ENCODE data around the gene ADRM1. TPM values are rescaled to one million over a fixed set of nuclear protein-coding genes. Genes with fewer than 3 reads are reported as not detected.

The ADRM1 gene
- total RNA-seq, 1 donor from 2014 or later = 125 TPM

DNA sequence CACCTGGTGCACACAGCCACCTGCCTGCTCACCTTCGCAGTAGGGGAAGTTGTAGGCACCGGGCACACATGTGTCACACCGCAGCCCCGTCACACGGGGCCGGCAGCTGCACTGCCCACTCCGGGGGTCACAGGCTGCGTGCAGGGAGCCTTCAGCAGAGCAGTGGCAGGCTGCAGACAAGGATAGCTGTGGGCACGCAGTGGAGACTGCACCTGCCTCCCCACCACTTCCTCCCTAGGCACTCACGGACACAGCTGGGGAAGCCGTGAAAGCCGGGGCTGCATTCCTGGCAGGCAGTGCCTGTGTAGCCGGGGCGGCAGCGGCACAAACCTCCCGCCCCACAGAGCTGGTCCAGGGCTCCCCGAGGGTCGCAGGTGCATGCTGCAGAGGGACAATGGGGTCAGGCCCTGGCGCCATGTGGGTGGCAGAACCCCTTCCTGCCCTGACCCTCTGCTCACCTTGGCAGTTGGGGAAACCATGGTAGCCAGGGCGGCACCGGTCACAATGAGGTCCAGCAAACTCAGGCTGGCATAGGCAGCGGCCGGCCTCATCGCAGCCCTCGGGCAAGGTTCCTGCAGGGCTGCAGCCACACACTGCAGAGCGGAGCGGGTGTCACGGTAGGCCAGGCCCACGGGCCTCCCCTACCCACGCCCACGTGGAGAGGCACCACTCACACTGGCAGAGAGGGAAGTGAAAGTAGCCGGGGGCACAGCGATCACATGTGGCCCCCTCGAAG, 34.9 kb downstream of the ADRM1 start:
- H3K36me3 ChIP-seq (ENCODE audit: insufficient read depth, low read length) = peaks cover 5% of the 10 kb centered on the region
- Mint-ChIP-seq H3K27ac (ENCODE audit: unreplicated experiment) (no peak overlapping the region), H3K9me3 (ENCODE audit: unreplicated experiment) (no peaks in the 10 kb centered on the region), H3K4me3 (ENCODE audit: unreplicated experiment) (no peak overlapping the region), H3K36me3 (ENCODE audit: low read depth, unreplicated experiment) (peaks cover 19% of the 10 kb centered on the region), H3K27me3 (ENCODE audit: low read depth, unreplicated experiment) (no peaks in the 10 kb centered on the region), H3K4me1 (ENCODE audit: low read depth, unreplicated experiment) (no peaks in the 10 kb centered on the region)
- H3K9ac ChIP-seq (ENCODE audit: low read length) = no peak overlapping the region
- H3K4me1 ChIP-seq (ENCODE audit: insufficient read depth, low read length) = no peaks in the 10 kb centered on the region
- FAIRE-seq (no peak), DNase-seq (ENCODE audit: low read depth) (no peak)
- H3K9me3 ChIP-seq (ENCODE audit: insufficient read depth, low read depth, low read length) = no peaks in the 10 kb centered on the region
- no peaks in the 10 kb centered on the region for H4K20me1 ChIP-seq (ENCODE audit: insufficient read depth, low read length)
- H3K27me3 ChIP-seq (ENCODE audit: insufficient read depth, low read length) = no peaks in the 10 kb centered on the region
- TF ChIP-seq EZH2 (IDR thresholded peaks at IDR 0.05; ENCODE audit: insufficient read depth, low read length) = no peak
- TF ChIP-seq, protein P1, sequence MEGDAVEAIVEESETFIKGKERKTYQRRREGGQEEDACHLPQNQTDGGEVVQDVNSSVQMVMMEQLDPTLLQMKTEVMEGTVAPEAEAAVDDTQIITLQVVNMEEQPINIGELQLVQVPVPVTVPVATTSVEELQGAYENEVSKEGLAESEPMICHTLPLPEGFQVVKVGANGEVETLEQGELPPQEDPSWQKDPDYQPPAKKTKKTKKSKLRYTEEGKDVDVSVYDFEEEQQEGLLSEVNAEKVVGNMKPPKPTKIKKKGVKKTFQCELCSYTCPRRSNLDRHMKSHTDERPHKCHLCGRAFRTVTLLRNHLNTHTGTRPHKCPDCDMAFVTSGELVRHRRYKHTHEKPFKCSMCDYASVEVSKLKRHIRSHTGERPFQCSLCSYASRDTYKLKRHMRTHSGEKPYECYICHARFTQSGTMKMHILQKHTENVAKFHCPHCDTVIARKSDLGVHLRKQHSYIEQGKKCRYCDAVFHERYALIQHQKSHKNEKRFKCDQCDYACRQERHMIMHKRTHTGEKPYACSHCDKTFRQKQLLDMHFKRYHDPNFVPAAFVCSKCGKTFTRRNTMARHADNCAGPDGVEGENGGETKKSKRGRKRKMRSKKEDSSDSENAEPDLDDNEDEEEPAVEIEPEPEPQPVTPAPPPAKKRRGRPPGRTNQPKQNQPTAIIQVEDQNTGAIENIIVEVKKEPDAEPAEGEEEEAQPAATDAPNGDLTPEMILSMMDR (IDR thresholded peaks at IDR 0.05; ENCODE audit: insufficient read depth, low read depth, low read length) = no peak
- H3K27ac ChIP-seq (ENCODE audit: low read depth, low read length) = no peak overlapping the region
- no peak overlapping the region for H2AFZ ChIP-seq (ENCODE audit: low read depth, low read length)
- no peaks in the 10 kb centered on the region for H3K79me2 ChIP-seq (ENCODE audit: insufficient read depth, low read length)
- no peak overlapping the region for H3K4me2 ChIP-seq (ENCODE audit: low read length)
- no peak overlapping the region for H3K4me3 ChIP-seq (ENCODE audit: insufficient read depth, low read depth, low read length)

DNA sequence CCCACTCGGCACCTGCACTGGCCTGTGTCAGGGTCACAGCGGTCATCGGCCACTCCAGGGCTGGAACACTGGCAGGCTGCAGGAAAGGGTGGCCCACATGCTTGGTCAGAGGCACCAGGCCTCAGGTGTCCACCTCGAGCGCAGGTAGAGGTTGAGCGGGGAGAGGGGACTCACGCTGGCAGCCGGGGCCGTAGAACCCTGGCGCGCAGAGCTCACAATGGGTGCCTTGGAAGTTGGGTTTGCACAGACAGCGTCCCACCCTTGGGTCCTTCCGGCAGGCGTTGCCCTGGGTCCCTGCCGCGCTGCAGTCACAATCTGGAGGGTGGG, 35.5 kb downstream of the ADRM1 start:
- H3K4me1 ChIP-seq (ENCODE audit: insufficient read depth, low read length) = no peaks in the 10 kb centered on the region
- no peak overlapping the region for H3K4me3 ChIP-seq (ENCODE audit: insufficient read depth, low read depth, low read length)
- H3K27me3 ChIP-seq (ENCODE audit: insufficient read depth, low read length) = no peaks in the 10 kb centered on the region
- H3K9me3 Mint-ChIP-seq (ENCODE audit: unreplicated experiment) = no peaks in the 10 kb centered on the region
- no peaks in the 10 kb centered on the region for H3K4me1 Mint-ChIP-seq (ENCODE audit: low read depth, unreplicated experiment)
- no peak overlapping the region for H3K27ac ChIP-seq (ENCODE audit: low read depth, low read length)
- H3K9me3 ChIP-seq (ENCODE audit: insufficient read depth, low read depth, low read length) = no peaks in the 10 kb centered on the region
- H3K27me3 Mint-ChIP-seq (ENCODE audit: low read depth, unreplicated experiment) = no peaks in the 10 kb centered on the region
- H3K36me3 ChIP-seq (ENCODE audit: insufficient read depth, low read length) = peaks cover 5% of the 10 kb centered on the region
- TF ChIP-seq EZH2 (IDR thresholded peaks at IDR 0.05; ENCODE audit: insufficient read depth, low read length) = no peak
- TF ChIP-seq, protein P1 (IDR thresholded peaks at IDR 0.05; ENCODE audit: insufficient read depth, low read depth, low read length) = no peak
- no peak overlapping the region for H3K4me2 ChIP-seq (ENCODE audit: low read length)
- H4K20me1 ChIP-seq (ENCODE audit: insufficient read depth, low read length) = no peaks in the 10 kb centered on the region
- FAIRE-seq (no peak), DNase-seq (ENCODE audit: low read depth) (no peak)
- no peak overlapping the region for H3K4me3 Mint-ChIP-seq (ENCODE audit: unreplicated experiment)
- H3K36me3 Mint-ChIP-seq (ENCODE audit: low read depth, unreplicated experiment) = peaks cover 24% of the 10 kb centered on the region
- no peaks in the 10 kb centered on the region for H3K79me2 ChIP-seq (ENCODE audit: insufficient read depth, low read length)
- no peak overlapping the region for H2AFZ ChIP-seq (ENCODE audit: low read depth, low read length)
- H3K9ac ChIP-seq (ENCODE audit: low read length) = no peak overlapping the region
- no peak overlapping the region for H3K27ac Mint-ChIP-seq (ENCODE audit: unreplicated experiment)

DNA sequence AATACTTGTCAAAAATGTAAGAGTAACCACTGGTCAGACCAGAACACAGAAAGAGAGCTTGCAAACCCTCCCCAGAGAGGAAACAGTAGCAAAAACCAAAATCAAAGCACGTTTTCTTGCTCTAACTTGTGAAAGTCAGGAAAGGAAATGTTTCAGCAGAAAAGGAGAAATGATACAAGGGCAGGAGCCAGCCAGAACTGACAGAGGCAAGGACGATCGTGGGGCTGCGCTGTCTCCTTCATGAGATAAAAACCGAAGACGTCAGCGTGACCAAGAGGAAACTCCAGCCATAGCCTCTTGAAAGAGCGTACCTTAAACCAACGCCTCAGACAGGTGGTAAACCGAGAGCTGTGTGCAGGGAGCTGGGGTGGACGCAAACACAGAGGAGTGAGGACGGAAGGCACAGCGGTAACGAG, 36.9 kb downstream of the ADRM1 start:
- Mint-ChIP-seq H3K4me1 (ENCODE audit: low read depth, unreplicated experiment) (no peaks in the 10 kb centered on the region), H3K27ac (ENCODE audit: unreplicated experiment) (no peak overlapping the region), H3K9me3 (ENCODE audit: unreplicated experiment) (no peaks in the 10 kb centered on the region), H3K27me3 (ENCODE audit: low read depth, unreplicated experiment) (no peaks in the 10 kb centered on the region), H3K4me3 (ENCODE audit: unreplicated experiment) (no peak overlapping the region), H3K36me3 (ENCODE audit: low read depth, unreplicated experiment) (peaks cover 25% of the 10 kb centered on the region)
- no peak overlapping the region for H3K9ac ChIP-seq (ENCODE audit: low read length)
- TF ChIP-seq EZH2 (IDR thresholded peaks at IDR 0.05; ENCODE audit: insufficient read depth, low read length) = no peak
- TF ChIP-seq, protein P1 (IDR thresholded peaks at IDR 0.05; ENCODE audit: insufficient read depth, low read depth, low read length) = no peak
- no peak overlapping the region for H3K27ac ChIP-seq (ENCODE audit: low read depth, low read length)
- DNase-seq (ENCODE audit: low read depth) (no peak), FAIRE-seq (no peak)
- H3K4me3 ChIP-seq (ENCODE audit: insufficient read depth, low read depth, low read length) = no peak overlapping the region
- H3K27me3 ChIP-seq (ENCODE audit: insufficient read depth, low read length) = no peaks in the 10 kb centered on the region
- no peaks in the 10 kb centered on the region for H3K79me2 ChIP-seq (ENCODE audit: insufficient read depth, low read length)
- no peak overlapping the region for H2AFZ ChIP-seq (ENCODE audit: low read depth, low read length)
- H3K36me3 ChIP-seq (ENCODE audit: insufficient read depth, low read length) = peaks cover 5% of the 10 kb centered on the region
- no peak overlapping the region for H3K4me2 ChIP-seq (ENCODE audit: low read length)
- H3K9me3 ChIP-seq (ENCODE audit: insufficient read depth, low read depth, low read length) = no peaks in the 10 kb centered on the region
- no peaks in the 10 kb centered on the region for H3K4me1 ChIP-seq (ENCODE audit: insufficient read depth, low read length)
- H4K20me1 ChIP-seq (ENCODE audit: insufficient read depth, low read length) = no peaks in the 10 kb centered on the region

Data from astrocyte (in vitro differentiated cells and primary cell).